Muscle of arm (tissue), 12 donors: ENCODE results near the gene ZSWIM2. TPM values are rescaled to one million over a fixed set of nuclear protein-coding genes. Genes with fewer than 3 reads are reported as not detected.
"Not testable (repeated sequence)": the region's sequence is repeated elsewhere in the genome, so short reads cannot be mapped to it uniquely, and the experiment has no call there.

Source experiments
- DNase-seq: peaks from one replicate; pipeline ENCODE4 v3.0.0-alpha.2; 2013
- polyA plus RNA-seq, 12 donors: library from polyadenylated mRNA; unstranded; fragments of 120-200 nt; gene quantifications; one replicate each; pipeline ENCODE4 v1.2.1, GENCODE V29; 2013; ENCODE audit not compliant: insufficient read length in 12 of 12

Gene ZSWIM2
- polyA plus RNA-seq, 12 donors: 0.14 TPM; not detected in 11

GRCh38 chr2:186842373-186842772 lies 6.6 kb downstream of the ZSWIM2 start:
- DNase-seq: no peak

GRCh38 chr2:186841940-186842339 lies 7.0 kb downstream of the ZSWIM2 start:
- DNase-seq: no peak

- DNase-seq: no peak
These were observed 13.3 kb downstream of the ZSWIM2 start for GRCh38 chr2:186835628-186836027.

GRCh38 chr2:186827862-186828492 lies 21.0 kb downstream of the ZSWIM2 start:
- no peak for DNase-seq

GRCh38 chr2:186827411-186827810 lies 21.6 kb downstream of the ZSWIM2 start:
- no peak for DNase-seq

GRCh38 chr2:186822323-186822722 lies 26.6 kb downstream of the ZSWIM2 start:
- DNase-seq: no peak

GRCh38 chr2:186820303-186820702 lies 28.7 kb downstream of the ZSWIM2 start:
- no peak for DNase-seq

GRCh38 chr2:186811760-186812159 lies 37.2 kb downstream of the ZSWIM2 start:
- DNase-seq: not testable (repeated sequence)

- no peak for DNase-seq
These were observed 42.4 kb downstream of the ZSWIM2 start for GRCh38 chr2:186806591-186806990.

- DNase-seq: not testable (repeated sequence)
These were observed 50.4 kb downstream of the ZSWIM2 start for GRCh38 chr2:186798604-186799003.

- no peak for DNase-seq
These were observed 64.0 kb downstream of the ZSWIM2 start for GRCh38 chr2:186784930-186785329.

GRCh38 chr2:186783254-186783653 lies 65.7 kb downstream of the ZSWIM2 start:
- no peak for DNase-seq

- DNase-seq: no peak
These were observed 68.2 kb downstream of the ZSWIM2 start for GRCh38 chr2:186780701-186781316.

Other genes with a start within 250 kb of the ZSWIM2 start
- gene FAM171B, start 155.1 kb downstream of the ZSWIM2 start, polyA plus RNA-seq: 10 to 100 TPM in 11 of 12 donors, not detected in 1; 13.5 to 27.2 (median 19.4) TPM